Adrenal gland (tissue), 12 donors: ENCODE data around the gene APMAP. TPM values are rescaled to one million over a fixed set of nuclear protein-coding genes. Genes with fewer than 3 reads are reported as not detected.

Experiments used
- DNase-seq, 7 donors: peaks; one replicate each; pipeline ENCODE4 v3.0.0-alpha.2; 2019 to 2020
- H3K27ac ChIP-seq, 5 donors: fragments of 200-600 bp; sonication (generic) in 4 of 5; 1 replicate in 3 of 5; 2 replicates in 2 of 5; pipeline versions ENCODE4 v1.5.1 to v1.8.0; 2016 to 2020; ENCODE audit warnings: mild to moderate bottlenecking in 1 of 5
- H3K27me3 ChIP-seq: fragments of 200-600 bp; 2 replicates; pipeline ENCODE4 v1.8.0; 2021
- H3K36me3 ChIP-seq, 2 donors: fragments of 200-600 bp; replicated peaks in 1 of 2; 1 replicate in 1 of 2; 2 replicates in 1 of 2; pipeline versions ENCODE4 v1.5.1 to v1.8.0; 2018 to 2022
- H3K4me1 ChIP-seq, 2 donors: fragments of 200-600 bp; replicated peaks in 1 of 2; 1 replicate in 1 of 2; 2 replicates in 1 of 2; pipeline versions ENCODE4 v1.5.1 to v1.8.0; 2018 to 2021
- H3K4me3 ChIP-seq, 4 donors: fragments of 200-600 bp; sonication (generic) in 3 of 4; one replicate each; pipeline ENCODE4 v1.5.1; 2016 to 2018
- H3K9me3 ChIP-seq, 3 donors: fragments of 200-600 bp; sonication (generic) in 1 of 3; replicated peaks in 1 of 3; 1 replicate in 2 of 3; 2 replicates in 1 of 3; pipeline versions ENCODE4 v1.5.1 to v1.8.0; 2016 to 2021
- CTCF ChIP-seq, 6 experiments: fragments of 450-650 bp in 4 of 6; fragments of 200-600 bp in 2 of 6; sonication (generic) in 1 of 6; IDR thresholded peaks; 1 replicate in 5 of 6; 2 replicates in 1 of 6; pipeline versions ENCODE4 v1.5.1 to v1.8.0; 2016 to 2021; ENCODE audit warnings: antibody characterized with exemption in 6 of 6, mild to moderate bottlenecking in 2 of 6, moderate library complexity in 1 of 6
- POLR2A ChIP-seq, 2 donors: fragments of 450-650 bp; IDR thresholded peaks; one replicate each; pipeline ENCODE4 v1.6.1; 2017; ENCODE audit warnings: antibody characterized with exemption in 2 of 2, mild to moderate bottlenecking in 2 of 2, moderate library complexity in 1 of 2
- WGBS, 4 donors: extraction: QIAGEN DNeasy Blood & Tissue Kit in 2 of 4; methylation state at CpG; one replicate each; pipeline versions ENCODE4 v1.1.5 to v1.1.7; 2013 to 2017; 5-methylcytosine and 5-hydroxymethylcytosine counted together
- intact Hi-C, 2 donors: fragments of 100-400 bp; cut with DNase I; formaldehyde crosslinking; loops; one replicate each; pipeline versions ENCODE4 v1.14.1 to v1.15.0; 2022 to 2023
- polyA plus RNA-seq, 3 donors: library from polyadenylated mRNA; stranded (reverse); fragments of 200-250 nt in 2 of 3; fragments of 350-450 nt in 1 of 3; fragmentation: Illumina TruSeq in 1 of 3; extraction: RNeasy Lipid Tissue Mini Kit (QIAGEN cat#74804) in 1 of 3; gene quantifications; one replicate each; pipeline ENCODE4 v1.2.3, GENCODE V29; 2013 to 2014
- total RNA-seq, 9 donors: library from RNA; depleted of rRNA in 4 of 9; stranded (reverse); fragments of >200 nt in 4 of 9; fragments of 120-200 nt in 1 of 9; fragmentation: NEBNext Ultra II Directional in 1 of 9; extraction: Animal tissue kit (Norgen Biotek cat#: 25700) in 1 of 9; gene quantifications; one replicate each; pipeline versions ENCODE4 v1.1.0 to v1.2.4, GENCODE V29; 2013 to 2023
- donor health status: healthy with polysubstance abuse.
- donor health status: Bipolar disorder and iron deficiency.
- donor health status: DM: yes; HTN: yes; CAD: no.
- donor health status: DM: no; HTN: no; CAD: no.
- donor health status: DM: no; HTN: no; CAD: no.
- donor health status: DM: yes; HTN: yes; CAD: no.

APMAP gene
- total and polyA plus RNA-seq, 12 donors: 30.3 to 110 (median 69.7) TPM

- Histone ChIP-seq H3K4me1 (peaks cover 9 to 35% of the 10 kb centered on the region in 2 donors), H3K27ac (no peak overlapping the region), H3K4me3 (no peak overlapping the region), H3K36me3 (no peaks in the 10 kb centered on the region), H3K27me3 (no peaks in the 10 kb centered on the region), H3K9me3 (no peaks in the 10 kb centered on the region)
- no peak for DNase-seq
- WGBS, 4 donors: 68 to 83% (median 75%) methylated on average over 26 to 29 of the region's 29 CpGs
- intact Hi-C loops: no loop called here
- TF ChIP-seq CTCF (IDR thresholded peaks at IDR 0.05): no peak
- no peak for TF ChIP-seq POLR2A (IDR thresholded peaks at IDR 0.05)
Measured at GRCh38 chr20:25032478-25033264, 40.1 kb upstream of the APMAP start.

- intact Hi-C loops: no loop called here
- H3K9me3 ChIP-seq: no peaks in the 10 kb centered on the region
- 84 to 91% (median 87%) methylated on average over 11 to 16 of the region's 16 CpGs for WGBS, 4 donors
- no peaks in the 10 kb centered on the region for H3K27me3 ChIP-seq
- peaks cover 8 to 29% of the 10 kb centered on the region in 2 donors for H3K4me1 ChIP-seq
- TF ChIP-seq CTCF (IDR thresholded peaks at IDR 0.05) (no peak), POLR2A (IDR thresholded peaks at IDR 0.05) (no peak)
- no peak overlapping the region for H3K27ac ChIP-seq
- no peak overlapping the region for H3K4me3 ChIP-seq
- DNase-seq: no peak
- H3K36me3 ChIP-seq: no peaks in the 10 kb centered on the region
Measured at GRCh38 chr20:25032065-25032477, 39.5 kb upstream of the APMAP start.

GRCh38 chr20:25031241-25031640, 38.7 kb upstream of the APMAP start:
- Histone ChIP-seq H3K9me3 (no peaks in the 10 kb centered on the region), H3K27ac (no peak overlapping the region), H3K4me3 (no peak overlapping the region), H3K4me1 (peaks cover 1 to 21% of the 10 kb centered on the region in 2 donors), H3K36me3 (no peaks in the 10 kb centered on the region), H3K27me3 (no peaks in the 10 kb centered on the region)
- DNase-seq: no peak
- WGBS, 4 donors: 74 to 95% (median 90%) methylated on average over 3 of the region's 3 CpGs
- intact Hi-C loops: no loop called here
- TF ChIP-seq POLR2A (IDR thresholded peaks at IDR 0.05) (no peak), CTCF (IDR thresholded peaks at IDR 0.05) (no peak)

GRCh38 chr20:25030649-25031207, 38.2 kb upstream of the APMAP start:
- intact Hi-C loops: no loop called here
- Histone ChIP-seq H3K36me3 (no peaks in the 10 kb centered on the region), H3K4me3 (no peak overlapping the region), H3K4me1 (peaks cover 0 to 16% of the 10 kb centered on the region in 2 donors), H3K27ac (no peak overlapping the region), H3K9me3 (no peaks in the 10 kb centered on the region), H3K27me3 (no peaks in the 10 kb centered on the region)
- WGBS, 4 donors: 95 to 98% (median 96%) methylated on average over 7 to 8 of the region's 8 CpGs
- DNase-seq: no peak
- TF ChIP-seq POLR2A (IDR thresholded peaks at IDR 0.05) (no peak), CTCF (IDR thresholded peaks at IDR 0.05) (no peak)
